Endodermal cell (in vitro differentiated cells): ENCODE data around the gene FUT2. TPM values are rescaled to one million over a fixed set of nuclear protein-coding genes. Genes with fewer than 3 reads are reported as not detected.

Source experiments
- DNase-seq: peaks from one replicate; pipeline ENCODE4 v3.0.0-alpha.2; 2017
- H3K27ac ChIP-seq: 2 replicates; pipeline ENCODE4 v1.5.1; 2013; ENCODE audit warnings: mild to moderate bottlenecking, low read depth, low read length, moderate library complexity
- H3K27me3 ChIP-seq: 2 replicates; pipeline ENCODE4 v1.6.1; 2013; ENCODE audit warnings: mild to moderate bottlenecking, low read length, moderate library complexity; ENCODE audit not compliant: insufficient read depth, control insufficient read depth, poor library complexity, severe bottlenecking
- H3K36me3 ChIP-seq: 2 replicates; pipeline ENCODE4 v1.7.0; 2013; ENCODE audit warnings: mild to moderate bottlenecking, low read length, moderate library complexity; ENCODE audit not compliant: control insufficient read depth, insufficient read depth
- H3K4me1 ChIP-seq: one replicate; pipeline ENCODE4 v1.7.0; 2013; ENCODE audit warnings: low read length; ENCODE audit not compliant: control insufficient read depth, insufficient read depth
- H3K4me3 ChIP-seq: 2 replicates; pipeline ENCODE4 v1.5.1; 2013; ENCODE audit warnings: mild to moderate bottlenecking, low read length, moderate library complexity
- H3K9ac ChIP-seq: 2 replicates; pipeline ENCODE4 v1.6.1; 2013; ENCODE audit warnings: mild to moderate bottlenecking, low read length, moderate library complexity; ENCODE audit not compliant: poor library complexity, severe bottlenecking; ENCODE audit errors: extremely low read depth
- H3K9me3 ChIP-seq: 2 replicates; pipeline ENCODE4 v1.6.1; 2013; ENCODE audit warnings: mild to moderate bottlenecking, low read length, moderate library complexity; ENCODE audit not compliant: control insufficient read depth
- H3K27ac Mint-ChIP-seq: 2 replicates; pipeline ENCODE4 v1.8.0; 2020; ENCODE audit warnings: mixed read lengths
- H3K27me3 Mint-ChIP-seq: 2 replicates; pipeline ENCODE4 v1.8.0; 2021; ENCODE audit warnings: mild to moderate bottlenecking, mixed read lengths; ENCODE audit not compliant: insufficient read depth
- H3K36me3 Mint-ChIP-seq: 2 replicates; pipeline ENCODE4 v1.8.0; 2020; ENCODE audit warnings: low read depth, mixed read lengths
- H3K4me1 Mint-ChIP-seq: 2 replicates; pipeline ENCODE4 v1.8.0; 2020; ENCODE audit warnings: mixed read lengths
- H3K4me3 Mint-ChIP-seq: 2 replicates; pipeline ENCODE4 v1.8.0; 2020; ENCODE audit warnings: mild to moderate bottlenecking, moderate library complexity, mixed read lengths
- H3K9me3 Mint-ChIP-seq: 2 replicates; pipeline ENCODE4 v1.8.0; 2020; ENCODE audit warnings: mild to moderate bottlenecking, mixed read lengths
- CTCF ChIP-seq: fragments of 200-600 bp; sonication (generic); conservative IDR thresholded peaks from 2 replicates; pipeline ENCODE4 v1.5.0; 2021; ENCODE audit warnings: antibody characterized with exemption, mild to moderate bottlenecking
- WGBS, 2 experiments: methylation state at CpG; one replicate each; pipeline versions ENCODE4 v1.1.5 to v1.1.7; 2013; ENCODE audit warnings: missing lambda C conversion rate in 2 of 2, mixed read lengths in 1 of 2; ENCODE audit not compliant: insufficient coverage in 1 of 2, insufficient read length in 1 of 2; 5-methylcytosine and 5-hydroxymethylcytosine counted together
- total RNA-seq, 2 donors: library from RNA; stranded (reverse); fragmentation: NEBNext Ultra II Directional in 1 of 2; extraction: Animal tissue kit (Norgen Biotek cat#: 25700) in 1 of 2; gene quantifications; 2 replicates in 1 of 2; 3 replicates in 1 of 2; pipeline ENCODE4 v1.2.1, GENCODE V29; 2021

FUT2 gene
- total RNA-seq, 2 donors from 2014 or later = 5.8 to 11.0 TPM

- peaks cover 6% of the 10 kb centered on the region for H3K9me3 Mint-ChIP-seq
Observed at GRCh38 chr19:48661711-48662090, 34.1 kb upstream of the FUT2 start.

GRCh38 chr19:48663667-48664066 is 32.1 kb upstream of the FUT2 start:
- peaks cover 6% of the 10 kb centered on the region for H3K9me3 Mint-ChIP-seq
- no peak overlapping the region for H3K4me3 Mint-ChIP-seq
- H3K4me3 ChIP-seq = no peak overlapping the region
- WGBS, 2 experiments = 84 to 95% methylated on average over 3 to 4 of the region's 4 CpGs
- H3K36me3 Mint-ChIP-seq = no peaks in the 10 kb centered on the region
- no peak for DNase-seq
- peaks cover 7% of the 10 kb centered on the region for H3K27me3 Mint-ChIP-seq
- H3K9ac ChIP-seq = no peak overlapping the region
- H3K4me1 Mint-ChIP-seq = no peaks in the 10 kb centered on the region
- H3K27ac ChIP-seq = no peak overlapping the region
- H3K4me1 ChIP-seq = no peaks in the 10 kb centered on the region
- H3K27ac Mint-ChIP-seq = no peak overlapping the region
- no peak for TF ChIP-seq CTCF
- H3K36me3 ChIP-seq = no peaks in the 10 kb centered on the region
- H3K9me3 ChIP-seq = no peaks in the 10 kb centered on the region
- no peaks in the 10 kb centered on the region for H3K27me3 ChIP-seq

More at GRCh38 chr19:48661711-48662090, 34.1 kb upstream of the FUT2 start:
- H3K36me3 ChIP-seq = no peaks in the 10 kb centered on the region
- H3K36me3 Mint-ChIP-seq = no peaks in the 10 kb centered on the region
- no peak overlapping the region for H3K27ac ChIP-seq
- WGBS, 2 experiments = 96 to 100% methylated on average over 24 to 50 of the region's 50 CpGs
- H3K4me3 ChIP-seq = no peak overlapping the region
- peaks cover 4% of the 10 kb centered on the region for H3K4me1 Mint-ChIP-seq
- no peak for DNase-seq
- peaks cover 9% of the 10 kb centered on the region for H3K27me3 Mint-ChIP-seq
- H3K27ac Mint-ChIP-seq = no peak overlapping the region
- no peak overlapping the region for H3K9ac ChIP-seq
- no peak overlapping the region for H3K4me3 Mint-ChIP-seq
- no peak for TF ChIP-seq CTCF
- no peaks in the 10 kb centered on the region for H3K9me3 ChIP-seq
- no peaks in the 10 kb centered on the region for H3K4me1 ChIP-seq
- no peaks in the 10 kb centered on the region for H3K27me3 ChIP-seq

- H3K9me3 ChIP-seq = no peaks in the 10 kb centered on the region
- H3K27me3 ChIP-seq = no peaks in the 10 kb centered on the region
- 86 to 87% methylated on average over 13 to 14 of the region's 14 CpGs for WGBS, 2 experiments
- H3K36me3 Mint-ChIP-seq = no peaks in the 10 kb centered on the region
- H3K4me1 ChIP-seq = no peaks in the 10 kb centered on the region
- H3K27ac Mint-ChIP-seq = no peak overlapping the region
- no peak overlapping the region for H3K4me3 Mint-ChIP-seq
- H3K27me3 Mint-ChIP-seq = peaks cover 7% of the 10 kb centered on the region
- no peak overlapping the region for H3K9ac ChIP-seq
- no peak for TF ChIP-seq CTCF
- H3K4me3 ChIP-seq = no peak overlapping the region
- no peaks in the 10 kb centered on the region for H3K36me3 ChIP-seq
- DNase-seq = no peak
- H3K9me3 Mint-ChIP-seq = peaks cover 6% of the 10 kb centered on the region
- no peaks in the 10 kb centered on the region for H3K4me1 Mint-ChIP-seq
- H3K27ac ChIP-seq = no peak overlapping the region
Observed at GRCh38 chr19:48664476-48664875, 31.3 kb upstream of the FUT2 start.
